ENCODE data around the gene OPA3. TPM values are rescaled to one million over a fixed set of nuclear protein-coding genes. Genes with fewer than 3 reads are reported as not detected.

Gene OPA3
- polyA plus RNA-seq, 1 donor from 2014 or later = 6.0 TPM

GRCh38 chr19:45531349-45531748 lies 53.3 kb downstream of the OPA3 start:
- H3K79me2 ChIP-seq (replicated peaks; ENCODE audit: insufficient read depth, low read length) = no peaks in the 10 kb centered on the region
- peaks cover 8% of the 10 kb centered on the region for H3K27me3 ChIP-seq (ENCODE audit: insufficient read depth, low read depth, low read length)
- H3K9me2 ChIP-seq (ENCODE audit: insufficient read depth, low read length) = no peaks in the 10 kb centered on the region
- TF ChIP-seq EZH2 (IDR thresholded peaks at IDR 0.05; ENCODE audit: borderline replicate concordance, insufficient read depth, low read length, poor library complexity, severe bottlenecking) = no peak
- TF ChIP-seq CTCF (IDR thresholded peaks at IDR 0.05; ENCODE audit: poor library complexity, severe bottlenecking) = no peak
- no peak for TF ChIP-seq RAD21 (conservative IDR thresholded peaks at IDR 0.05)
- TF ChIP-seq REST (IDR thresholded peaks at IDR 0.05; ENCODE audit: borderline replicate concordance) = no peak
- no peaks in the 10 kb centered on the region for H3F3A ChIP-seq (ENCODE audit: insufficient read depth, low read length, poor library complexity, severe bottlenecking)
- no peaks in the 10 kb centered on the region for H3K9me3 ChIP-seq (ENCODE audit: low read length)
- H4K20me1 ChIP-seq (ENCODE audit: insufficient read depth) = no peaks in the 10 kb centered on the region
- H3K4me3 ChIP-seq (ENCODE audit: low read length) = no peak overlapping the region
- no peak overlapping the region for H3K4me2 ChIP-seq (ENCODE audit: low read length)
- no peaks in the 10 kb centered on the region for H3K36me3 ChIP-seq (ENCODE audit: insufficient read depth, low read length)
- no peak overlapping the region for H3K27ac ChIP-seq (ENCODE audit: low read length)
- H2AFZ ChIP-seq (ENCODE audit: low read depth, low read length) = no peak overlapping the region
- no peak overlapping the region for H3K9ac ChIP-seq (ENCODE audit: low read length)

GRCh38 chr19:45529420-45529785 lies 55.2 kb downstream of the OPA3 start:
- no peak overlapping the region for H3K27ac ChIP-seq (ENCODE audit: low read length)
- no peak overlapping the region for H2AFZ ChIP-seq (ENCODE audit: low read depth, low read length)

More at GRCh38 chr19:45529420-45529785, 55.2 kb downstream of the OPA3 start:
- Histone ChIP-seq H3K36me3 (ENCODE audit: insufficient read depth, low read length) (no peaks in the 10 kb centered on the region), H3K9ac (ENCODE audit: low read length) (peak overlapping the region; percentile 31), H3K79me2 (replicated peaks; ENCODE audit: insufficient read depth, low read length) (no peaks in the 10 kb centered on the region), H4K20me1 (ENCODE audit: insufficient read depth) (no peaks in the 10 kb centered on the region), H3K4me2 (ENCODE audit: low read length) (no peak overlapping the region), H3K27me3 (ENCODE audit: insufficient read depth, low read depth, low read length) (peaks cover 8% of the 10 kb centered on the region), H3K4me3 (ENCODE audit: low read length) (peak overlapping the region; percentile 63), H3F3A (ENCODE audit: insufficient read depth, low read length, poor library complexity, severe bottlenecking) (no peaks in the 10 kb centered on the region), H3K9me3 (ENCODE audit: low read length) (no peaks in the 10 kb centered on the region), H3K9me2 (ENCODE audit: insufficient read depth, low read length) (no peaks in the 10 kb centered on the region)
- no peak for TF ChIP-seq TAF1 (IDR thresholded peaks at IDR 0.05; ENCODE audit: low read depth)
- no peak for TF ChIP-seq SMC3 (conservative IDR thresholded peaks at IDR 0.05; ENCODE audit: poor library complexity)
- no peak for TF ChIP-seq EP300 (conservative IDR thresholded peaks at IDR 0.05; ENCODE audit: poor library complexity, severe bottlenecking)
- no peak for TF ChIP-seq REST (IDR thresholded peaks at IDR 0.05; ENCODE audit: borderline replicate concordance)
- TF ChIP-seq POLR2AphosphoS5 (IDR thresholded peaks at IDR 0.05) = no peak
- no peak for TF ChIP-seq MXI1 (conservative IDR thresholded peaks at IDR 0.05; ENCODE audit: poor library complexity, severe bottlenecking)
- TF ChIP-seq CTCF (IDR thresholded peaks at IDR 0.05; ENCODE audit: poor library complexity, severe bottlenecking) = no peak
- TF ChIP-seq EZH2 (IDR thresholded peaks at IDR 0.05; ENCODE audit: borderline replicate concordance, insufficient read depth, low read length, poor library complexity, severe bottlenecking) = no peak
- TF ChIP-seq RAD21 (conservative IDR thresholded peaks at IDR 0.05) = no peak

Data from neural cell (in vitro differentiated cells).